K562 (cell line): ENCODE data around the gene SLC39A11. TPM values are rescaled to one million over a fixed set of nuclear protein-coding genes. Genes with fewer than 3 reads are reported as not detected.

Experiments
- ATAC-seq: fragments of 200-7000 bp; cut with Tn5 transposase; 3 replicates; pipeline ENCODE4 v1.9.1; 2020; ENCODE audit warnings: moderate library complexity
- BruUV-seq: library from RNA; stranded (reverse); fragments of 400-500 nt; replicated peaks from 2 replicates; lab custom pipeline; 2021; lab: Mats Ljungman, UMichigan
- CTCF ChIA-PET: fragments of 300-600 bp; formaldehyde crosslinking; extraction: SDS; loops from one replicate; lab custom pipeline; 2021; ENCODE audit warnings: low intra/inter-chr PET ratio; lab: Yijun Ruan, JAX
- POLR2A ChIA-PET: fragments of 300-600, 350-650 bp; sonication (Branson Sonifier 250); formaldehyde crosslinking; extraction: SDS; loops from one replicate; lab custom pipeline; 2021; ENCODE audit warnings: antibody characterized with exemption, inconsistent platforms; lab: Yijun Ruan, JAX
- DNase-seq, 4 experiments: peaks; one replicate each; pipeline versions ENCODE4 v3.0.0 to v3.0.0-alpha.2; 2011 to 2018; ENCODE audit warnings: low spot score in 3 of 4, mixed read lengths in 3 of 4; ENCODE audit errors: extremely low read depth in 1 of 4
- FAIRE-seq: peaks from 2 replicates; lab custom pipeline; 2011; peaks lifted over from hg19 to GRCh38; lab: Jason Lieb, UNC
- H2AFZ ChIP-seq: 2 replicates; pipeline ENCODE4 v1.6.0; 2011; ENCODE audit warnings: low read depth, low read length, control low read depth, inconsistent platforms
- H3K27ac ChIP-seq: fragments of 200-600 bp; 3 replicates; pipeline ENCODE4 v1.8.0; 2011; ENCODE audit warnings: low read depth, mild to moderate bottlenecking, control low read depth, inconsistent platforms, low read length, moderate library complexity, mixed read lengths; ENCODE audit errors: extremely low read depth
- H3K27me3 ChIP-seq, 2 experiments: fragments of 300-600 bp in 1 of 2; 2 replicates in 1 of 2; 3 replicates in 1 of 2; pipeline versions ENCODE4 v1.6.0 to v1.8.0; 2011; ENCODE audit warnings: inconsistent platforms in 2 of 2, low read length in 2 of 2, mild to moderate bottlenecking in 1 of 2, mixed read lengths in 1 of 2, moderate library complexity in 1 of 2; ENCODE audit not compliant: control insufficient read depth in 2 of 2, insufficient read depth in 2 of 2
- H3K36me3 ChIP-seq: fragments of 300-600 bp; 3 replicates; pipeline ENCODE4 v1.8.0; 2011; ENCODE audit warnings: mild to moderate bottlenecking, low read length, inconsistent platforms; ENCODE audit not compliant: control insufficient read depth, insufficient read depth
- H3K4me1 ChIP-seq, 2 experiments: fragments of 200-600 bp in 1 of 2; replicated peaks in 1 of 2; 2 replicates in 1 of 2; 3 replicates in 1 of 2; pipeline versions ENCODE4 v1.5.1 to v1.8.0; 2011; ENCODE audit warnings: inconsistent platforms in 2 of 2, low read length in 2 of 2, mild to moderate bottlenecking in 1 of 2, mixed read lengths in 1 of 2, moderate library complexity in 1 of 2; ENCODE audit not compliant: control insufficient read depth in 2 of 2, insufficient read depth in 2 of 2
- H3K4me2 ChIP-seq: 2 replicates; pipeline ENCODE4 v1.6.1; 2011; ENCODE audit warnings: low read length, control low read depth, inconsistent platforms, mixed read lengths; ENCODE audit not compliant: insufficient read depth
- H3K4me3 ChIP-seq: fragments of 200-600 bp; sonication (generic), shearing (Covaris generic); 2 replicates; pipeline ENCODE4 v1.5.1; 2016; ENCODE audit warnings: control low read depth, inconsistent platforms
- H3K79me2 ChIP-seq: fragments of 200-600 bp; 3 replicates; pipeline ENCODE4 v1.8.0; 2011; ENCODE audit warnings: low read length, inconsistent platforms; ENCODE audit not compliant: control insufficient read depth, insufficient read depth
- H3K9ac ChIP-seq, 2 experiments: 2 replicates each; pipeline versions ENCODE4 v1.6.0 to v1.6.1; 2011; ENCODE audit warnings: low read depth in 2 of 2, low read length in 2 of 2, control low read depth in 1 of 2, inconsistent platforms in 1 of 2, mild to moderate bottlenecking in 1 of 2, mixed read lengths in 1 of 2; ENCODE audit not compliant: insufficient read depth in 1 of 2
- H3K9me1 ChIP-seq: one replicate; pipeline ENCODE4 v1.6.0; 2011; ENCODE audit warnings: inconsistent platforms, mild to moderate bottlenecking, low read length, moderate library complexity; ENCODE audit not compliant: control insufficient read depth, insufficient read depth
- H3K9me3 ChIP-seq: replicated peaks from 2 replicates; pipeline ENCODE4 v1.5.1; 2011; ENCODE audit warnings: low read depth, low read length, inconsistent platforms; ENCODE audit not compliant: control insufficient read depth, insufficient read depth
- H4K20me1 ChIP-seq: replicated peaks from 2 replicates; pipeline ENCODE4 v1.6.1; 2011; ENCODE audit warnings: low read length, inconsistent platforms, mixed read lengths; ENCODE audit not compliant: control insufficient read depth, insufficient read depth
- CBFA2T2 ChIP-seq: fragments of 450-650 bp; conservative IDR thresholded peaks from 2 replicates; pipeline ENCODE4 v1.6.1; 2017; ENCODE audit warnings: mild to moderate bottlenecking
- CBFB ChIP-seq: sonication (generic); formaldehyde crosslinking; IDR thresholded peaks from 2 replicates; pipeline ENCODE4 v1.4.0; 2020; ENCODE audit warnings: mild to moderate bottlenecking, missing genetic modification reagents
- CBX5 ChIP-seq: IDR thresholded peaks from 2 replicates; pipeline ENCODE4 v1.6.1; 2014; ENCODE audit warnings: low read depth, borderline replicate concordance
- ELF4 ChIP-seq: fragments of 450-650 bp; formaldehyde crosslinking; IDR thresholded peaks from 2 replicates; pipeline ENCODE4 v1.4.0; 2022; ENCODE audit warnings: missing genetic modification characterization
- FOXK1 ChIP-seq: sonication (generic); formaldehyde crosslinking; IDR thresholded peaks from 2 replicates; pipeline ENCODE4 v1.8.0; 2022; ENCODE audit warnings: missing genetic modification reagents, mild to moderate bottlenecking, borderline replicate concordance
- HLTF ChIP-seq: fragments of 450-650 bp; IDR thresholded peaks from 2 replicates; pipeline ENCODE4 v1.6.1; 2016
- MAFF ChIP-seq: IDR thresholded peaks from 2 replicates; pipeline ENCODE4 v1.6.1; 2012; ENCODE audit warnings: low read length, improper control_type of control experiment
- RBBP5 ChIP-seq: fragments of 200-600 bp; sonication (generic); IDR thresholded peaks from 2 replicates; pipeline ENCODE4 v1.6.1; 2012; ENCODE audit warnings: borderline replicate concordance, mild to moderate bottlenecking, low read length, control low read depth, inconsistent platforms; ENCODE audit not compliant: insufficient read depth, poor library complexity, severe bottlenecking
- RCOR1 ChIP-seq, 2 experiments: IDR thresholded peaks; 2 replicates each; pipeline ENCODE4 v1.6.1; 2012; ENCODE audit warnings: low read depth in 2 of 2, low read length in 2 of 2, borderline replicate concordance in 1 of 2, improper control_type of control experiment in 1 of 2
- SMARCA4 ChIP-seq: fragments of 450-650 bp; IDR thresholded peaks from 2 replicates; pipeline ENCODE4 v1.6.1; 2016
- TCF7 ChIP-seq: sonication (generic); IDR thresholded peaks from 2 replicates; pipeline ENCODE4 v1.6.1; 2016; ENCODE audit warnings: antibody characterized with exemption, borderline replicate concordance
- TOE1 ChIP-seq, 2 experiments: fragments of 450-650 bp in 1 of 2; sonication (generic) in 1 of 2; formaldehyde crosslinking in 1 of 2; IDR thresholded peaks; 2 replicates each; pipeline versions ENCODE4 v1.7.1 to v1.8.0; 2016 to 2022; ENCODE audit warnings: borderline replicate concordance in 2 of 2, mild to moderate bottlenecking in 2 of 2, antibody characterized with exemption in 1 of 2, inconsistent platforms in 1 of 2, low read depth in 1 of 2, missing genetic modification reagents in 1 of 2, moderate library complexity in 1 of 2
- XRCC3 ChIP-seq: fragments of 450-650 bp; IDR thresholded peaks from 2 replicates; pipeline ENCODE4 v1.6.1; 2017; ENCODE audit warnings: mild to moderate bottlenecking, moderate library complexity
- ZNF395 ChIP-seq: fragments of 200-800 bp; sonication (Bioruptor generic); IDR thresholded peaks from 2 replicates; pipeline ENCODE4 v1.6.1; 2017; ENCODE audit warnings: missing genetic modification characterization, missing compliant biosample characterization
- ZNF431 ChIP-seq: sonication (generic); formaldehyde crosslinking; IDR thresholded peaks from 2 replicates; pipeline ENCODE4 v1.8.0; 2022; ENCODE audit warnings: mild to moderate bottlenecking, missing genetic modification reagents
- ZNF79 ChIP-seq: fragments of 250-450 bp; sonication (Bioruptor Pico); IDR thresholded peaks from 2 replicates; pipeline ENCODE4 v1.4.0; 2020; ENCODE audit warnings: low read depth, mild to moderate bottlenecking, moderate library complexity
- WGBS: fragments of 100-300 bp; shearing (Covaris generic); methylation state at CpG from one replicate; pipeline ENCODE4 v1.1.6; 2016; ENCODE audit warnings: low coverage, mixed read lengths; ENCODE audit not compliant: insufficient coverage; ENCODE audit errors: missing lambda C conversion rate; 5-methylcytosine and 5-hydroxymethylcytosine counted together
- in situ Hi-C: fragments of 300-500 bp; cut with MboI; formaldehyde crosslinking; loops from 4 replicates; pipeline ENCODE4 v1.15.0; 2018; ENCODE audit warnings: inconsistent platforms, mixed read lengths
- intact Hi-C: fragments of 100-400 bp; cut with micrococcal nuclease; formaldehyde crosslinking; loops from 2 replicates; pipeline ENCODE4 v1.14.2; 2022
- polyA plus RNA-seq, 8 experiments: library from polyadenylated mRNA; depleted of rRNA in 4 of 8; stranded (reverse) in 5 of 8; unstranded in 3 of 8; fragments of >200 nt; fragmentation: Nextera tagmentation in 2 of 8; fragmentation: Illumina TruSeq in 1 of 8; extraction: Ambion mirVana in 2 of 8; extraction: Trizol in 1 of 8; gene quantifications; 2 replicates each; pipeline versions ENCODE4 v1.2.1 to v1.2.3, GENCODE V29; 2011 to 2014; ENCODE audit warnings: inconsistent platforms in 1 of 8, missing spikeins in 1 of 8
- total RNA-seq, 7 experiments: library from RNA; depleted of rRNA in 6 of 7; stranded (reverse); fragments of >200 nt in 6 of 7; fragmentation: Illumina TruSeq in 2 of 7; extraction: Trizol in 2 of 7; gene quantifications; 2 replicates each; pipeline versions ENCODE4 v1.2.1 to v1.2.3, GENCODE V29; 2011 to 2021; ENCODE audit warnings: low replicate concordance in 1 of 7

Gene SLC39A11
- total and polyA plus RNA-seq, 9 of the 15 experiments (the other 6 are each of a cell fraction or from before 2014, with no cell fraction given), result 10.5 to 26.4 (median 13.4) TPM

- intact Hi-C loops (no loop called here), in situ Hi-C loops (no loop called here)
- ATAC-seq, result no peak
- POLR2A ChIA-PET, result no interaction called here
- no TSS peak for BruUV-seq
- Histone ChIP-seq H2AFZ (no peak overlapping the region), H3K9me1 (no peaks in the 10 kb centered on the region), H3K79me2 (no peaks in the 10 kb centered on the region), H3K9ac (no peak overlapping the region), H3K4me2 (no peak overlapping the region), H3K9me3 (no peaks in the 10 kb centered on the region), H3K4me1 (no peaks in the 10 kb centered on the region; a peak in 1 of 5 replicates), H3K27me3 (no peaks in the 10 kb centered on the region), H3K27ac (no peak overlapping the region), H3K36me3 (no peaks in the 10 kb centered on the region), H3K4me3 (no peak overlapping the region), H4K20me1 (no peaks in the 10 kb centered on the region)
- no peak for TF ChIP-seq CBX5
- no peak for TF ChIP-seq TOE1 (IDR thresholded peaks at IDR 0.05; ENCODE audit: borderline replicate concordance)
- TF ChIP-seq TOE1 (CRISPR knock-in tag; IDR thresholded peaks at IDR 0.05; ENCODE audit: borderline replicate concordance, low read depth), result no peak
- TF ChIP-seq MAFF, result no peak
- TF ChIP-seq TCF7, result no peak
- 69% methylated on average over 4 of the region's 4 CpGs for WGBS
- CTCF ChIA-PET, result no interaction called here
- DNase-seq, result no peak
- FAIRE-seq, result no peak
Measured at GRCh38 chr17:72743037-72743467, 349.4 kb downstream of the SLC39A11 start.

- CTCF ChIA-PET, result no interaction called here
- Histone ChIP-seq H2AFZ (no peak overlapping the region), H3K9ac (no peak overlapping the region), H3K27ac (no peak overlapping the region), H3K9me1 (no peaks in the 10 kb centered on the region), H3K9me3 (no peaks in the 10 kb centered on the region), H3K4me1 (no peaks in the 10 kb centered on the region), H3K36me3 (0 out of 3 replicates have a peak, but pooled peaks cover 2% of the 10 kb centered on the region), H3K4me2 (no peak overlapping the region), H3K4me3 (no peak overlapping the region), H3K79me2 (no peaks in the 10 kb centered on the region), H4K20me1 (no peaks in the 10 kb centered on the region), H3K27me3 (no peaks in the 10 kb centered on the region)
- ATAC-seq (no peak), FAIRE-seq (no peak), DNase-seq (no peak)
- BruUV-seq, result no TSS peak
- POLR2A ChIA-PET, result no interaction called here
- in situ Hi-C loops, result no loop called here
- 75% methylated on average over 4 of the region's 4 CpGs for WGBS
- intact Hi-C loops, result no loop called here
- TF ChIP-seq RBBP5, result no peak
- TF ChIP-seq CBFB (CRISPR knock-in tag), result no peak
- TF ChIP-seq FOXK1 (CRISPR knock-in tag), result no peak
- TF ChIP-seq ZNF79 (CRISPR knock-in tag), result no peak
- TF ChIP-seq ZNF395 (CRISPR knock-in tag), result no peak
- TF ChIP-seq XRCC3, result no peak
- no peak for TF ChIP-seq ELF4 (CRISPR knock-in tag)
- no peak for TF ChIP-seq CBFA2T2
- no peak for TF ChIP-seq SMARCA4
- no peak for TF ChIP-seq HLTF
- TF ChIP-seq RCOR1 (IDR thresholded peaks at IDR 0.05; ENCODE audit: borderline replicate concordance in 1 of 2, low read depth in 2 of 2, low read length in 2 of 2), result no peak
- no peak for TF ChIP-seq ZNF431 (CRISPR knock-in tag)
Measured at GRCh38 chr17:72737151-72737690, 355.3 kb downstream of the SLC39A11 start.
